GM12892 (cell line): ENCODE results near the gene STK40.

Experiments used
- POLR2A ChIP-seq: IDR thresholded peaks from 2 replicates; pipeline ENCODE4 v1.6.1; 2011; ENCODE audit warnings: low read depth, low read length, control low read depth
- POLR2AphosphoS5 ChIP-seq: IDR thresholded peaks from 2 replicates; pipeline ENCODE4 v1.6.1; 2011; ENCODE audit warnings: low read depth, low read length, control low read depth

GRCh38 chr1:36349839-36350238, 35.9 kb downstream of the STK40 start:
- TF ChIP-seq POLR2A (no peak), POLR2AphosphoS5 (no peak)
